ENCODE results near the gene TSPEAR. TPM values are rescaled to one million over a fixed set of nuclear protein-coding genes. Genes with fewer than 3 reads are reported as not detected.

The TSPEAR gene
- total and polyA plus RNA-seq, 2 of the 13 experiments (the other 11 are each of a cell fraction or from before 2014, with no cell fraction given): 0.07 to 0.32 TPM

- TF ChIP-seq, protein P1, sequence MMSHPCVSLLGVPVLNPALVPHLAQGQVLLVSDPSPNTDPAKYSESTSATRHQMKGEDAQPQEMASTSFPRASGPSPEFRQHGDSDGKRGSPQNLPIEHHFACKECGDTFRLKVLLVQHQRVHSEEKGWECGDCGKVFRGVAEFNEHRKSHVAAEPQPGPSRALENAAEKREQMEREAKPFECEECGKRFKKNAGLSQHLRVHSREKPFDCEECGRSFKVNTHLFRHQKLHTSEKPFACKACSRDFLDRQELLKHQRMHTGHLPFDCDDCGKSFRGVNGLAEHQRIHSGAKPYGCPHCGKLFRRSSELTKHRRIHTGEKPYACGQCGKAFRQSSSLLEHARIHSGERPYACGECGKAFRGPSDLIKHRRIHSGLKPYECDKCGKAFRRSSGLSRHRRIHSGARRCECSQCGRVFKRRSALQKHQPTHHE (CRISPR knock-in tag; IDR thresholded peaks at IDR 0.05; ENCODE audit: borderline replicate concordance): 0 out of 2 replicates have a peak, but pooled peaks have one; percentile 38
- TF ChIP-seq CENPT (CRISPR knock-in tag; IDR thresholded peaks at IDR 0.05; ENCODE audit: low read depth) (no peak), RXRB (CRISPR knock-in tag; IDR thresholded peaks at IDR 0.05; ENCODE audit: borderline replicate concordance) (peak; percentile 73; the same call in 1 of the 2 replicates), PPARG (CRISPR knock-in tag; conservative IDR thresholded peaks at IDR 0.05) (peak; percentile 46; the same call in 1 of the 2 replicates), PBX2 (CRISPR knock-in tag; IDR thresholded peaks at IDR 0.05) (peak; percentile 64; the same call in 1 of the 2 replicates), NCOR1 (IDR thresholded peaks at IDR 0.05; ENCODE audit: borderline replicate concordance, low read length) (peak; percentile 69; the same call in 1 of the 2 replicates), ATM (IDR thresholded peaks at IDR 0.05; ENCODE audit: borderline replicate concordance) (no peak), ZNF788 (CRISPR knock-in tag; IDR thresholded peaks at IDR 0.05; ENCODE audit: borderline replicate concordance) (peak; percentile 61; the same call in 1 of the 2 replicates), JUN (CRISPR knock-in tag; IDR thresholded peaks at IDR 0.05) (0 out of 2 replicates have a peak, but pooled peaks have one; percentile 11), RAD21 (CRISPR knock-in tag; IDR thresholded peaks at IDR 0.05) (no peak), ZFP37 (CRISPR knock-in tag; IDR thresholded peaks at IDR 0.05; ENCODE audit: borderline replicate concordance) (0 out of 2 replicates have a peak, but pooled peaks have one; percentile 57), PCBP2 (optimal IDR thresholded peaks at IDR 0.05; ENCODE audit: low read depth, low read length, poor library complexity, severe bottlenecking) (no peak), ZNF619 (CRISPR knock-in tag; IDR thresholded peaks at IDR 0.05) (0 out of 2 replicates have a peak, but pooled peaks have one; percentile 45), TARDBP (CRISPR knock-in tag; IDR thresholded peaks at IDR 0.05) (peak; percentile 34; the same call in 1 of the 2 replicates), ZNF878 (CRISPR knock-in tag; IDR thresholded peaks at IDR 0.05) (peak; percentile 86), ZNF333 (CRISPR knock-in tag; IDR thresholded peaks at IDR 0.05; ENCODE audit: borderline replicate concordance) (no peak), TBX2 (CRISPR knock-in tag; IDR thresholded peaks at IDR 0.05; ENCODE audit: borderline replicate concordance) (peak; percentile 79), AGO1 (IDR thresholded peaks at IDR 0.05; ENCODE audit: low read depth, low read length, poor library complexity, severe bottlenecking) (no peak), ZNF598 (CRISPR knock-in tag; IDR thresholded peaks at IDR 0.05; ENCODE audit: borderline replicate concordance) (0 out of 2 replicates have a peak, but pooled peaks have one; percentile 40), AHR (CRISPR knock-in tag; IDR thresholded peaks at IDR 0.05) (no peak)
- TF ChIP-seq, protein P2, sequence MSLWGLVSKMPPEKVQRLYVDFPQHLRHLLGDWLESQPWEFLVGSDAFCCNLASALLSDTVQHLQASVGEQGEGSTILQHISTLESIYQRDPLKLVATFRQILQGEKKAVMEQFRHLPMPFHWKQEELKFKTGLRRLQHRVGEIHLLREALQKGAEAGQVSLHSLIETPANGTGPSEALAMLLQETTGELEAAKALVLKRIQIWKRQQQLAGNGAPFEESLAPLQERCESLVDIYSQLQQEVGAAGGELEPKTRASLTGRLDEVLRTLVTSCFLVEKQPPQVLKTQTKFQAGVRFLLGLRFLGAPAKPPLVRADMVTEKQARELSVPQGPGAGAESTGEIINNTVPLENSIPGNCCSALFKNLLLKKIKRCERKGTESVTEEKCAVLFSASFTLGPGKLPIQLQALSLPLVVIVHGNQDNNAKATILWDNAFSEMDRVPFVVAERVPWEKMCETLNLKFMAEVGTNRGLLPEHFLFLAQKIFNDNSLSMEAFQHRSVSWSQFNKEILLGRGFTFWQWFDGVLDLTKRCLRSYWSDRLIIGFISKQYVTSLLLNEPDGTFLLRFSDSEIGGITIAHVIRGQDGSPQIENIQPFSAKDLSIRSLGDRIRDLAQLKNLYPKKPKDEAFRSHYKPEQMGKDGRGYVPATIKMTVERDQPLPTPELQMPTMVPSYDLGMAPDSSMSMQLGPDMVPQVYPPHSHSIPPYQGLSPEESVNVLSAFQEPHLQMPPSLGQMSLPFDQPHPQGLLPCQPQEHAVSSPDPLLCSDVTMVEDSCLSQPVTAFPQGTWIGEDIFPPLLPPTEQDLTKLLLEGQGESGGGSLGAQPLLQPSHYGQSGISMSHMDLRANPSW (CRISPR knock-in tag; IDR thresholded peaks at IDR 0.05; ENCODE audit: borderline replicate concordance): no peak
- TF ChIP-seq, protein P3, sequence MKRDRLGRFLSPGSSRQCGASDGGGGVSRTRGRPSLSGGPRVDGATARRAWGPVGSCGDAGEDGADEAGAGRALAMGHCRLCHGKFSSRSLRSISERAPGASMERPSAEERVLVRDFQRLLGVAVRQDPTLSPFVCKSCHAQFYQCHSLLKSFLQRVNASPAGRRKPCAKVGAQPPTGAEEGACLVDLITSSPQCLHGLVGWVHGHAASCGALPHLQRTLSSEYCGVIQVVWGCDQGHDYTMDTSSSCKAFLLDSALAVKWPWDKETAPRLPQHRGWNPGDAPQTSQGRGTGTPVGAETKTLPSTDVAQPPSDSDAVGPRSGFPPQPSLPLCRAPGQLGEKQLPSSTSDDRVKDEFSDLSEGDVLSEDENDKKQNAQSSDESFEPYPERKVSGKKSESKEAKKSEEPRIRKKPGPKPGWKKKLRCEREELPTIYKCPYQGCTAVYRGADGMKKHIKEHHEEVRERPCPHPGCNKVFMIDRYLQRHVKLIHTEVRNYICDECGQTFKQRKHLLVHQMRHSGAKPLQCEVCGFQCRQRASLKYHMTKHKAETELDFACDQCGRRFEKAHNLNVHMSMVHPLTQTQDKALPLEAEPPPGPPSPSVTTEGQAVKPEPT (CRISPR knock-in tag; IDR thresholded peaks at IDR 0.05; ENCODE audit: low read depth): no peak
These were observed 205.6 kb downstream of the TSPEAR start (continued) for GRCh38 chr21:44505673-44506278.
